Effector memory CD4-positive, alpha-beta T cell (primary cell): ENCODE results near the gene HOXA13.

Experiments used
- DNase-seq, 3 donors: peaks; one replicate each; pipeline ENCODE4 v3.0.0-alpha.2; 2020
- H3K27ac ChIP-seq: 2 replicates; pipeline ENCODE4 v1.7.0; 2013; ENCODE audit warnings: mild to moderate bottlenecking, low read length, moderate library complexity; ENCODE audit not compliant: insufficient read depth, poor library complexity, severe bottlenecking
- H3K27me3 ChIP-seq: replicated peaks from 2 replicates; pipeline ENCODE4 v1.7.0; 2013; ENCODE audit warnings: mild to moderate bottlenecking, low read length; ENCODE audit not compliant: insufficient read depth, control insufficient read depth, poor library complexity, severe bottlenecking
- H3K36me3 ChIP-seq: 2 replicates; pipeline ENCODE4 v1.7.0; 2013; ENCODE audit warnings: mild to moderate bottlenecking, low read length, moderate library complexity; ENCODE audit not compliant: control insufficient read depth, insufficient read depth
- H3K4me1 ChIP-seq: 2 replicates; pipeline ENCODE4 v1.7.0; 2013; ENCODE audit warnings: low read length, mild to moderate bottlenecking; ENCODE audit not compliant: control insufficient read depth, insufficient read depth, poor library complexity, severe bottlenecking
- H3K4me3 ChIP-seq: 2 replicates; pipeline ENCODE4 v1.7.0; 2013; ENCODE audit warnings: low read length, low read depth, mild to moderate bottlenecking; ENCODE audit not compliant: insufficient read depth, poor library complexity, severe bottlenecking
- H3K9me3 ChIP-seq: 2 replicates; pipeline ENCODE4 v1.7.0; 2013; ENCODE audit warnings: mild to moderate bottlenecking, low read length, moderate library complexity; ENCODE audit not compliant: control insufficient read depth

HOXA13 gene

GRCh38 chr7:27155816-27156507, 43.9 kb downstream of the HOXA13 start:
- Histone ChIP-seq H3K27me3 (peaks cover 87% of the 10 kb centered on the region), H3K27ac (no peak overlapping the region), H3K36me3 (no peaks in the 10 kb centered on the region), H3K4me1 (peaks cover 53% of the 10 kb centered on the region), H3K9me3 (no peaks in the 10 kb centered on the region), H3K4me3 (peak overlapping the region; percentile 34)
- no peak for DNase-seq

- no peak for DNase-seq
Measured at GRCh38 chr7:27154901-27155815, 44.7 kb downstream of the HOXA13 start.

GRCh38 chr7:27154369-27154768, 45.5 kb downstream of the HOXA13 start:
- Histone ChIP-seq H3K27ac (no peak overlapping the region), H3K27me3 (peaks cover 85% of the 10 kb centered on the region), H3K4me3 (no peak overlapping the region), H3K9me3 (no peaks in the 10 kb centered on the region), H3K4me1 (peaks cover 50% of the 10 kb centered on the region), H3K36me3 (no peaks in the 10 kb centered on the region)
- DNase-seq, result no peak

More at GRCh38 chr7:27154901-27155815, 44.7 kb downstream of the HOXA13 start:
- no peaks in the 10 kb centered on the region for H3K9me3 ChIP-seq
- no peak overlapping the region for H3K27ac ChIP-seq
- H3K36me3 ChIP-seq, result no peaks in the 10 kb centered on the region
- peak overlapping the region; percentile 34 for H3K4me3 ChIP-seq
- H3K27me3 ChIP-seq, result peaks cover 86% of the 10 kb centered on the region
- peaks cover 53% of the 10 kb centered on the region for H3K4me1 ChIP-seq

GRCh38 chr7:27153526-27153925, 46.4 kb downstream of the HOXA13 start:
- Histone ChIP-seq H3K27ac (no peak overlapping the region), H3K4me1 (peaks cover 46% of the 10 kb centered on the region), H3K9me3 (no peaks in the 10 kb centered on the region), H3K36me3 (no peaks in the 10 kb centered on the region), H3K27me3 (peaks cover 89% of the 10 kb centered on the region), H3K4me3 (no peak overlapping the region)
- no peak for DNase-seq

GRCh38 chr7:27152816-27153442, 47.0 kb downstream of the HOXA13 start:
- Histone ChIP-seq H3K4me3 (no peak overlapping the region), H3K27me3 (peaks cover 91% of the 10 kb centered on the region), H3K4me1 (peaks cover 42% of the 10 kb centered on the region), H3K36me3 (no peaks in the 10 kb centered on the region), H3K9me3 (no peaks in the 10 kb centered on the region), H3K27ac (no peak overlapping the region)
- no peak for DNase-seq

GRCh38 chr7:27151931-27152815, 47.7 kb downstream of the HOXA13 start, which contains the start of gene HOXA3:
TSS of gene HOXA3 (minus strand) at chr7:27152583. CDS start at chr7:27110640, 41,943 bp downstream.
- Histone ChIP-seq H3K9me3 (no peaks in the 10 kb centered on the region), H3K27me3 (peaks cover 91% of the 10 kb centered on the region), H3K4me1 (peaks cover 46% of the 10 kb centered on the region), H3K27ac (no peak within 1 kb of the TSS), H3K4me3 (peak within 1 kb of the TSS; percentile 48), H3K36me3 (no peaks in the 10 kb centered on the region)
- no peak for DNase-seq

GRCh38 chr7:27151341-27151930, 48.5 kb downstream of the HOXA13 start:
- Histone ChIP-seq H3K27me3 (peaks cover 92% of the 10 kb centered on the region), H3K9me3 (no peaks in the 10 kb centered on the region), H3K4me3 (peak overlapping the region; percentile 48), H3K4me1 (peaks cover 45% of the 10 kb centered on the region), H3K36me3 (no peaks in the 10 kb centered on the region), H3K27ac (no peak overlapping the region)
- no peak for DNase-seq

GRCh38 chr7:27150568-27151340, 49.1 kb downstream of the HOXA13 start:
- peak overlapping the region; percentile 48 for H3K4me3 ChIP-seq
- H3K27me3 ChIP-seq, result peaks cover 85% of the 10 kb centered on the region
- DNase-seq, result peak; percentile 42 to 48 (median 43)
- H3K27ac ChIP-seq, result no peak overlapping the region
- peaks cover 38% of the 10 kb centered on the region for H3K4me1 ChIP-seq
- no peaks in the 10 kb centered on the region for H3K36me3 ChIP-seq
- no peaks in the 10 kb centered on the region for H3K9me3 ChIP-seq
